VCaP (cell line): ENCODE data around the gene VSTM2L.
A peak's percentile ranks its signal among the peaks of the same experiment; 100 is the strongest.

Source experiments
- H3K27ac ChIP-seq: fragments of 450-650 bp; 2 replicates; pipeline ENCODE4 v1.5.1; 2017
- TF ChIP-seq, protein P1 (sequence below): fragments of 450-650 bp; conservative IDR thresholded peaks from 2 replicates; pipeline ENCODE4 v1.5.1; 2017; ENCODE audit warnings: mild to moderate bottlenecking, moderate library complexity

Gene VSTM2L

DNA sequence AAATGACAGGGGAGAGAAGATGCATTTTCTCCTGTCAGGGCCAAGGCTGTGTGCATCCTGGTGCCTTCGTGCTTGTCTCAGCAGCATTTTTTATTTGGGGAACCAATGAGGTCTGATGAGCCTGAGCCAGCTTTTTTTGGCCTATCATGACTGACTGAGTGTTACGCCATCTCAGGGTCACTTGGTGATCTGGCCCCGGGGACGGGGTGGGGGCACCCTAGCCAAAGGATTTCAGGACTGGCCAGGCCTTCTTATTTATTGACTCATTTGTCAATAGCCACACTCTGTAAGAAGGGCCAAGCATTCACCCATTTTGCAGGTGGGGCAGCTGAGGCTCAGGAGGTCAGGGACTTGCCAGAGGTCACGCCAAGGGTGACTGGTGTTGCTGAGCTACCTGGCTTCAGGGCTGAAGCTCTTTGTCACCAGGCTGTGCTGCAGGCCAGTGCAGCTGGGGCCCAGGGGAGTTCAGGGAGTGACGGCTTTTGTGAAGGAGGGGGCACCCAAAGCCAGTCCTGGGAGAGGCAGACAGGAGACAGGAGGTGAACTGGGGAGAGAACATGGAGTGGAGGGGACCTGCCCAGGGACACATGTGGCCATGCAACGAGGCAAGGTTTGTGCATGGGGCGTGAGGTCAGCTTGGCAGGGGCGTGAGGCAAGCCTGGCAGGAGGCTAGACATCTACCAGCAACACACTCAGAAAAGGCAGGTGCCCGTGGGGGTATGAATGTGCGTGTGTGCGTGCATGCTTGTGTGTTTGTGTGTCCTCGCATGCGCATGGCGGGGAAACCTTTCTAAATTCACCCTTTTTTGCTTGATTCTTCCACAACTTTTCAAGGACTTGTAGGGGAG, 31.1 kb downstream of the VSTM2L start:
- TF ChIP-seq, protein P1, sequence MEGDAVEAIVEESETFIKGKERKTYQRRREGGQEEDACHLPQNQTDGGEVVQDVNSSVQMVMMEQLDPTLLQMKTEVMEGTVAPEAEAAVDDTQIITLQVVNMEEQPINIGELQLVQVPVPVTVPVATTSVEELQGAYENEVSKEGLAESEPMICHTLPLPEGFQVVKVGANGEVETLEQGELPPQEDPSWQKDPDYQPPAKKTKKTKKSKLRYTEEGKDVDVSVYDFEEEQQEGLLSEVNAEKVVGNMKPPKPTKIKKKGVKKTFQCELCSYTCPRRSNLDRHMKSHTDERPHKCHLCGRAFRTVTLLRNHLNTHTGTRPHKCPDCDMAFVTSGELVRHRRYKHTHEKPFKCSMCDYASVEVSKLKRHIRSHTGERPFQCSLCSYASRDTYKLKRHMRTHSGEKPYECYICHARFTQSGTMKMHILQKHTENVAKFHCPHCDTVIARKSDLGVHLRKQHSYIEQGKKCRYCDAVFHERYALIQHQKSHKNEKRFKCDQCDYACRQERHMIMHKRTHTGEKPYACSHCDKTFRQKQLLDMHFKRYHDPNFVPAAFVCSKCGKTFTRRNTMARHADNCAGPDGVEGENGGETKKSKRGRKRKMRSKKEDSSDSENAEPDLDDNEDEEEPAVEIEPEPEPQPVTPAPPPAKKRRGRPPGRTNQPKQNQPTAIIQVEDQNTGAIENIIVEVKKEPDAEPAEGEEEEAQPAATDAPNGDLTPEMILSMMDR: no peak
- no peak overlapping the region for H3K27ac ChIP-seq

DNA sequence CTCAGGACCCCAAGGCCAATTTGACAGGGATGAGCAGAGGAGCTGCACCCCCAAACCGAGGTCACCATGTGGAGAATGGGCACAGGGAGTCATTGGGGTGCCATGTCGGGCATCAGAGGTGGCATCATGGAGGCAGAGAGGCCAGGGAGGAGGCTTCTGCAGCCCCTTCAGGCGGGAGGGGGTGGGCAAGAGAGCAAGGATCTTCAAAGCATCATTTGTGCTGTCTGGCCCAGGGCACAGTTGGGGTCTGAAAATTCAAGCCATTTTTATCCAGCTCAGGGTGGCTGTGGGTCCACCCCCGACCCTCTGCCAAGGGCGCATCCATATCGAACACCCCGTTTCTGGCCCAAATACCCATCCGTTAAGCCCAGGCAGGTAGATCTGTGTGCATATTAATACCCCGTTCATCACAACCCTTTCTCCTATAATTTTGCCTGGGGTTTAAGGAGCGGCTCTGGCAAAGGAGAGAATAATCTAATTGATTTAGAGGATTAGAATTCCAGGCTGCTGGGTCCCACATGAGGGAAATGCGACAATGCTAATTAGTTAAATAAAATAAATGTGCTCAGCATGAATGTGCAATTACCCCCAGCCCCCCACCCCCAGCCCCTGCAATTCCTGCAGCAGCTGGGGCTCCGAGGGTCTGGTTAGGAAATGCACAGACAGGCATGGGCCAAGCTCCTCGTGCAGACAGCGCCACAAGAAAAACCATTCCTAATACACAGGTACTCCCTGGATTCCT, 31.9 kb downstream of the VSTM2L start:
- H3K27ac ChIP-seq: no peak overlapping the region
- TF ChIP-seq, protein P1: no peak

DNA sequence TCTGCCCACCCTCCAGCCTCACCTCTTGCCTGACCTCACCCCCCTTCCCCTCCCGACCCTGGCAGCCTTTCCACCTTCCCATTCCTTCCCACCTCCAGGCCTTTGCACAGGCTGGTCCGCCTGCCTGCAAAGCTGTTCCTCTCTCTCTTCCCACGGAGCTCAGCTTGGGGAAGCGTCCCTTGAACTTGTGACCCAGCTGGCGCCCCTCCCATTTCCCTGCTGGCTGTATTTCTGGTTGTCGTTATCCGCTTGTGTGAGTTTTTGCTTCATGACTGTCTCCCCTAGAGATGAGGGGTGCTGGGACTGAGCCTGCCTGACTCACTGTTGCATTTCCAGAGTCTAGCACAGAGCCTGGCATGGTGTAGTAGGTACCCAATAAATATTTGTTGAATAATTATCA, 32.5 kb downstream of the VSTM2L start:
- TF ChIP-seq, protein P1: no peak
- H3K27ac ChIP-seq: no peak overlapping the region

DNA sequence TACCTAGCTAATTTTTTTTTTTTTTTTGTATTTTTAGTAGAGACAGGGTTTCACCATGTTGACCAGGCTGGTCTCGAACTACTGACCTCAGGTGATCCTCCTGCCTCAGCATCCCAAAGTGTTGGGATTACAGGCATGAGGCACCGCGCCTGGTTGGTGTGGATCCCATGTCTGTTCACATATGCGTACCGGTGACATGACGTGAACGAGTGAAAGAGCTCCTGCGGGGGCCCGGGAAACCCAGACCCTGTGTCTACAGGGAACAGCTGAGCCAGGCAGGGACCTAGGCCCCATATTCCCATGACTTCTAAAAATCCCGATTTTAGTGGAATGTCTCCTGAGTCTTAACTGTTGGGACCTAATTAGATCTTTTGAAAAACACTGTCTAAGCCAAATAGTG, 33.1 kb downstream of the VSTM2L start:
- TF ChIP-seq, protein P1: no peak
- H3K27ac ChIP-seq: peak overlapping the region; percentile 10; the same call in 1 of the 2 replicates

DNA sequence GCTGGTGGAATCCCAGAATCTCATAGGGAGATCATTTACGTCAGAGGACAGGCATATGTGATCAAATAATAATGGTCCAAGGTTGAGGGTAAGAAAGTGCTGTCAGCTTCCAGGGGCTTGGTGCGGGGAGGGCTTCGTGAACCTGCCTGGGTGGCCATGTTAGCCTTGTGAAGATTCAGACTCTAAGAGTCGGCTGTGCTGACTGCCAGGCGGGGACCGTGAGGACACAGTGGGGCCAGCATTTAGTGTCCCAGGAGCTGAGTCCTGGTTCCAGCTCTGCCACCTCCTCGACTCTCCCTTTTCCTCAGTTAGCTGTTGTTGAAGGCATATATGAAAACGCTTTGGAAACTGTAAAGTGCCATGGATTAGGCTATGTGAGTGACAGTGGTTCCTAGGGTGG, 33.5 kb downstream of the VSTM2L start:
- TF ChIP-seq, protein P1: no peak
- H3K27ac ChIP-seq: peak overlapping the region; percentile 10; the same call in 1 of the 2 replicates

DNA sequence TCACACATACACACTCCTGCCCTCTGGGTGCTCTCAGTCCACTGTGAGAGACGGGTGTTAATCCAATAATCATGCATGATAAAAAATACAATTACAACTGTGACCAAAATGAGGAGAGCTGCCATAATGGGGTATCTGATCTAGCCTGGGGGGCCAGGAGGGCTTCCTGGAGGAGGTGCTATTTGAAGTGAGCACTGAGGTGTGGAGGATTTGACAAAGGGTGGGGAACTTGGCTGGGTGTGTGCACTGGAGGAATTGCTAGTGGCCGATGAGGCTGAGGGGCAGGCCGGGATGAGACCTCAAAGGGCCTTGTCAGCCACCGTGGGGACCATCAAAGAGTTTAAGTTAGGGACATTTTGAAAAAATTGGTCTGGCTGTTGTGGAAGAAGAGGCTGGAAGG, 34.8 kb downstream of the VSTM2L start:
- TF ChIP-seq, protein P1: no peak
- H3K27ac ChIP-seq: no peak overlapping the region

DNA sequence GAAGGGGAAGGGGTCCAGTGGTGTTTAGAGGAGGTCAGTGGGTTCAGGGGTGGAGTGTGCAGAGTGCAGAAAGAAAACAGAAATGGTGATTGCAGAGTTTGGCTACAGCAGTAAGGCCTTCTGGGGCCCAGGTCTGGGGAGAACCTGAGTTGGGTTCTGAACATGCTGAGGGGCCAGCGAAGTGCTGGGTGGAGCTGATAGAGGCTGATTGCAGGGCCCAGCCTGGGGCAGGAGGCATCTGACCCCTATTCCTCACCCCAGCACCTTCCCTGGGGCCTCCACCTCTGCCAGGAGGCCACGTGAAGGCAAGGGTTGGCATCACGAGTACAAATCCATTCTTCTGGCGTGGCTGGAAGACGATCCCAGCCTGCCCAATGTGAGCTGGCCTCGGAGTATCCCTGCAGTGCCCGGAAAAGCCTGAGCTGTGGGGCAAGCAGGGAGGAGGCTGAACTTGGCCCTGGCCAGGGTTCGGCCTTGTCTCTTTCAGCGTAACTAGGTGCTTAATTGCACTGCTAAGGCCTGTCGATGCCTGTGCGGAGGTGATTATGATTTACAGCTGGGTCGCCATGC, 35.3 kb downstream of the VSTM2L start:
- TF ChIP-seq, protein P1: no peak
- H3K27ac ChIP-seq: no peak overlapping the region
